ENCODE data around the gene TNPO2.

TNPO2 gene

DNA sequence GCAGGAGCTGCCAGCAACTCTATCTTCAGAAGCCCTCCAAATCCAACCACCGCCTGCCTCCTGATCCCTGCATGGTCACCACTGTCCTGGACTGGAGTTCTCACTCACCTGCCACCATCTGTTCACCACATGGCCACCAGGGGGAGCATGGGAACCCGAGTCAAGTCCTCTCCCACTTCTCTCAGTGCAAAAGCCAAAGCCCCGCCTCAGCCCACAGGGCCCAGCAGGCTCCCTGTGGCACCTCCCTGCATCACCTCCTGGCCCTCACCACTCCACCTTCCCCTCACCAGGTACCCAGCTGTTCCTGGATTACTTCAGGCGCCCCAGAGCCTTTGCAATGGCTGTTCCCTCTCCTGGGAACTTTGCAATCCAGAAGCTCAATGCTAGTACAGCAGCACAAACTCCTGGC, 47.3 kb downstream of the TNPO2 start:
- peak; percentile 66 to 85 (median 80) for DNase-seq (ENCODE audit: low read depth in 3 of 3)

DNA sequence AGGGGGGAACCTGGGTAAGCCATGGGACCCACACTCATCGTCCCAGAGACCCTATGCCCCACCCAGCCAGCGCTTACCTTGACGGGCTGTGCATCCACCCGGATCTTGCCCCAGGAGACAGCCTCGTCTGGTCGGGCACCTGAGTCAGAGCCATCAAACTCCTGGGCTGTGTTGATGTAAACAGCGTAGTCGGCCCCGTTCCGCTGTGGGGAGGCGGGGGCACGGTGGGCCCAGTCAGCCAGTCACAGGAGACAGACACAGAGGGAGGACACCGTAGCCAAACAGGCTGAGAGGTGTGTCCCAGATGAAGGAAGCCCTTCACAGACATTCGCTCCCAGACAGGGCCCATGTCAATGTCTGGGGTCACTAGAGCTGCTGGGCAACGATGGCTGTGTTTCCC, 47.8 kb downstream of the TNPO2 start:
- no peak for DNase-seq (ENCODE audit: low read depth in 3 of 3)

DNA sequence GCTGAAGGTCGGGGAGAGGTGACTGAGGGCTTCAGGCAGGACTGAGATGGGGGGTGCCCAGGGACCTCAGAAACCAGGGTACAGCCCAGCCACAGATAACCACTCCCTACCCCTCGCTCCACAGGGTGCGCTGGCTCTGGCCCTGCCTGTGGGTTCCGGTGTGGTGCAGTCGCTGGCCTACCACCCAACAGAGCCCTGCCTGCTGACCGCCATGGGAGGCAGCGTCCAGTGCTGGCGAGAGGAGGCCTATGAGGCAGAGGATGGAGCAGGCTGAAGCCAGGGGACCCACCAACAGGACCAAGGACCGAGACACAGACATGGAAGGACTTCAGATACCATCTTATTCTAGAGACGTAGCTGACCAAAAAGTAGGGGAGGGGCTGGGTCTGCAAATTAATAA, 48.3 kb downstream of the TNPO2 start:
- DNase-seq (ENCODE audit: low read depth in 3 of 3) = no peak

DNA sequence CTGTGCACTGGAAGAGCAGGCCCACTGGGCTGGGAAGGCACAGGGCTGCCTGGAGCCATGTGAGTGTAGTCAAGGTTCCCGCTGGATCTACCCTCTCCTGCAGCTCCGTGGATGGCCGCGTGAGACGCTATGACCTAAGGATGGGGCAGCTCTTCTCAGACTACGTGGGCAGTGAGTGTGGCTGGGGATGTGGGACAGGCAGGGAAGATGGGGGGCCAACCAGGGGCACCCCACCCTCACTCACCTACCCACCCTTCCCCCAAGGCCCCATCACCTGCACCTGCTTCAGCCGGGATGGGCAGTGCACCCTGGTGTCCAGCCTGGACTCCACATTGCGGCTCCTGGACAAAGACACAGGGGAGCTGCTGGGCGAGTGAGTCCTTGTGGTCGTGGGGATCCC, 51.0 kb downstream of the TNPO2 start:
- no peak for DNase-seq (ENCODE audit: low read depth in 3 of 3)

DNA sequence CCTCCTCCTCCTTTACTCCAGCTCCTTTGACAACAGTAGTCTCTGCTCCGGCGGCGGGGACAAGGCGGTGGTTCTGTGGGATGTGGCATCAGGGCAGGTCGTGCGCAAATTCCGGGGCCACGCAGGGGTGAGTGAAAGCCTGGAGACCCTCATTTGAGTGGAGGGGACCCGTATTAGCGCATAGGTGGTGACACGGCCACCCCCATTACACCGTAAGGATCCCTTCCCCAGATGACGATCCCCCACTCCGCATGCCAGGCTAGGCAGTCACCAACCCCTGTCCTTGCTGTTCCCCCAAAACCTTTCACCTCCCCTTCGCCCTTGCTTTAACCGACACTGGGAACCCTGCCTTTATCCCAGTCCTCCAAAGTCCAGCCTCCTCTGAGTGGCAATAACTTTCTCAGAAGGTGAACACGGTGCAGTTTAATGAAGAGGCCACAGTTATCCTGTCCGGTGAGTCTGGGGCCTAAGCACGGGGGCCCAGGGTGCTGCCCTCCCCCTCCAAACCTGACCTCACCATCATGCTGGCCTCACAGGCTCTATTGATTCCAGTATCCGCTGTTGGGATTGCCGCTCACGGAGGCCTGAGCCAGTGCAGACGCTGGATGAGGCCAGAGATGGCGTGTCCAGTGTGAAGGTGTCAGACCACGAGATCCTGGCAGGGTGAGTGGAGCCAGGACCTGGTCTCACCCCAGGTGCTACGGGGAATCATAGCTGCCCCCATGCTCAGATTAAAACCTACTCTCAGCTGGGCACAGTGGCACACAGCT, 53.4 kb downstream of the TNPO2 start:
- no peak for DNase-seq (ENCODE audit: low read depth in 3 of 3)

DNA sequence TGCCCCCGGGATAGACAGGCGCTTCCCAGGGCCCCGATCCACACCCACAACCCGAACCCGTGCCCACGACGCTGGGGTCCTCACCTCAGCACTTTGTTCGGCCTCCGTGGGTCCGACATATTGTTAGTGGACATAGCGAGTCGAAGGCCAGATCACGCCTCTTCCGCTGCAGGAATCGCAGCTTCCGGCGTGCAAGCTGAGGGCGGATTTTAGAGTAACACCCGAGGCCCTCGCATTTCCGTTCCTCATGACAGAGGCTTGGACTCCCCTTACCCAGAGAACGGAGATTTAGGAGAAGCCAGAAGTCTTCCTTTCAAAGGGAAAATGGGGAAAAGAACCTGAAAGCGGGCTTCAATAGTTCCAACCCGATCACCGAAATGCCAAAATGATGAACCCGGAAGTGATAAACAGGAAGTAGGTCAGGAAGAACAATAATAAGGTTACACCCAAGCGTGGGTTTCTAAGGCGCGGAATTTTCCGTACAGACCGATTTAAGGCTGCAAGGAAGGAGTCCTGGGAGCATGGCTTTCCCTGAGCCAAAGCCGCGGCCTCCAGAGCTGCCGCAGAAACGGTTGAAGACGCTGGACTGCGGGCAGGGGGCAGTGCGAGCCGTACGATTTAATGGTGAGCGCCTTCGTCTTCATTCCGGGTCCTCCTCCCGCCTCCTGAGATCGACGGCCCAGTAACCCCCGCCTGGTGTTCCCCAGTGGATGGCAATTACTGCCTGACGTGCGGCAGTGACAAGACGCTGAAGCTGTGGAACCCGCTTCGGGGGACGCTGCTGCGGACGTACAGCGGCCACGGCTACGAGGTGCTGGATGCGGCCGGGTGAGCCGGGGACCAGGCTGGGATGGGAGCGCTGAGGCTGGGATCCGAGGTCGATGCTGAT, 54.2 kb downstream of the TNPO2 start:
- DNase-seq (ENCODE audit: low read depth in 3 of 3) = peak; percentile 57 to 60 (median 57)

DNA sequence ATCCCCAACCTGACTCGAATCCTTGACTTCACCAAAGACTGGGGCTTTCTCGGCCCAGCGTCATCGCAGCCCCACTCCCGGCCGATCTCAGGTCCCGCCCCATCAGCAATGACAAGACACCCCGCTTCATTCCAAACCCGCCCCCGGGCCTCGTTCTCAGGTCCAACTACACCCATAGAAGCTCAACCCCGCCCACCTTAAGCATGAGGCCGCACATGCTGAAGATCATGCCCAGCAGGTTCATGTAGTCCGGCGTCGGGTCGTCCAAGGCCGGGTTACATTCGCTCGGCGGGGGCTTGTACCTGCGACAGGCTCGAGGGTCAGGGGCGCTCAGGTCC, 54.8 kb downstream of the TNPO2 start:
- DNase-seq (ENCODE audit: low read depth in 3 of 3) = peak; percentile 43 to 52 (median 50)

DNA sequence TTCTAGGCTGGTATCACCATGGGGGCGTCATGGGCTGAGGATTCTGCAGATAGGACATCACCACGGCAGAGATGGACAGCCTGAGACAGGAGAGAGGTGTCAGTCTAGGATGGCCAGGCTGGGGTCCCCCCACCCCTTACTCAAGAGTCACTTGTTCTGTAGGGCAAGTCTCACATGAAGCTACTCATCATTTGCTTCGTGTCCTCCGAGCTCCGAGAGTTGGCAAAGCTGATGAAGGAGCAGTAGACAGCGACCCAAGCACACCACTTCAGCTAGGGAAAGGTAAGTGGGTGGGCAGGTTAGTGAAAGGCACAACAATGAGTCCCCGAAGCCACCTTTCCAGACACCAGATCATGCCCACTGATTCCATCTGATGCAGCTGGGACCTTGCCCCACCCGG, 55.4 kb downstream of the TNPO2 start:
- no peak for DNase-seq (ENCODE audit: low read depth in 3 of 3)

DNA sequence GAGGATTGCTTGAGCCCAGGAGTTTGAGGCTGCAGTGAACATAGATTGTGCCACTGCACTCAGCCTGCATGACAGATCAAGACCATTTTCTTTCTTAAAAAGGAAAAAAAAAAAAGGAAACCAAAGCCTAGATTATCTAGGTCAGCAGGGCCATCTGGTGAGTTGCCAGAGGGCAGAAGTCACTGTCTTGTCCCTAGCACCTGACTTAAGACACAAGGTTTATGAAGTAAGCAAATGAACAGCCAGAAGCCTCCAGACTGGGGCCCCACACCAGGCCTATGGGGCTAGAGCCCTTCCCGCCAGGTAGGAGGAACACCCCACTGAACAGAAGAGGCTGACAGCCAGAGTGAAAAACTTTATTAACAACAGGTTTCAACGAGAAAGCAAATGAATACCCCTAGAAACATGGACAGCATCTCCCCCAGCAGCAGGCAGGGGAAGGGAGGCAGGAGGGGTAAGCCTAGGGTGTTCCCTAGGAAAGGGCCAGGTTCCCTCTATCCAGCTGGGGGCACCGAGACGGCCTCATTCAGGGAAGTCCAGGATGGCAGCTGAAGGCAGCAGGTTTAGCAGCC, 55.9 kb downstream of the TNPO2 start:
- no peak for DNase-seq (ENCODE audit: low read depth in 3 of 3)

DNA sequence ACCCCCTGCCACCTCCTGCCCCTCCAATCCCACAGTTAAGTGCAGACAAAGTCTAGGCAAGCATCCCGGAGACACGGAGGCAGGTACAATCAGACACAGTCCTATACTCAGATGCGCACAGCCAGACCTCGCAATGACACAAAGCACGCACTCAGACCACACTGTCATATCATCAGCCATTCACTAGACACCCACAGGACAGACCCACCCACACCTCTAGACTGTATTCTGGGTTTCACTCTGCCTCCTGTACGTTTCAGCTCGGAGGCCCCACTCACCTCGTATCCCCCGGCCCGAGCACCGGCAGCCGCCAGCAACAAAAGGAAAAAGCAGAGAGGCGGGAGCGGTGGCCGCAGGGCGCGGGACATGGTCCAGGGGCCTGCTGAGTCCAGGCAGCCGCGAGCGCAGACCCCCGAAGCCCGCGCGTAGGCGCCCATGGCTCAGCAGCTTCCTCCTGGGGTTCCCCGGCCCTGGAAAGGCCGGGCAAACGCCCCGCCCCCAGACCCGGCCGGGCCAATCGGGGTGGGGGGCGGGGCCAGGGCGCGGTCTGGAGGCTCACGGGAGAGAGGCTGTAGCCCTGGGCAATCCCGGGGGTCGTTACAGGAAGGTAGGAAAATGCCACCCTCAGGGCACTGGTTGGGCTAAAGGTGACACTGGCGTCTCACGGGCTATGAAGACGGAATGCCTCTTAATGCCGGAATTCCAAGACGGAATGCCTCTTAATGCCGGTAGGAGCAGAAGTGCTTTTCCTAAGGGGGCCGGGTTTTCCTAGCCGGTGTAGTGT, 57.3 kb downstream of the TNPO2 start, which contains the start of the genes MAN2B1 and WDR83:
Gene MAN2B1, minus strand, starts transcription at position 478 of the 784 bp plus-strand sequence. Its CDS starts 41 bp downstream, at position 437.
Gene WDR83, plus strand, starts transcription at position 543 of the 784 bp plus-strand sequence. CDS start 2,984 bp downstream, outside the sequence.
- DNase-seq (ENCODE audit: low read depth in 3 of 3) = peak; percentile 62 to 66 (median 64)

DNA sequence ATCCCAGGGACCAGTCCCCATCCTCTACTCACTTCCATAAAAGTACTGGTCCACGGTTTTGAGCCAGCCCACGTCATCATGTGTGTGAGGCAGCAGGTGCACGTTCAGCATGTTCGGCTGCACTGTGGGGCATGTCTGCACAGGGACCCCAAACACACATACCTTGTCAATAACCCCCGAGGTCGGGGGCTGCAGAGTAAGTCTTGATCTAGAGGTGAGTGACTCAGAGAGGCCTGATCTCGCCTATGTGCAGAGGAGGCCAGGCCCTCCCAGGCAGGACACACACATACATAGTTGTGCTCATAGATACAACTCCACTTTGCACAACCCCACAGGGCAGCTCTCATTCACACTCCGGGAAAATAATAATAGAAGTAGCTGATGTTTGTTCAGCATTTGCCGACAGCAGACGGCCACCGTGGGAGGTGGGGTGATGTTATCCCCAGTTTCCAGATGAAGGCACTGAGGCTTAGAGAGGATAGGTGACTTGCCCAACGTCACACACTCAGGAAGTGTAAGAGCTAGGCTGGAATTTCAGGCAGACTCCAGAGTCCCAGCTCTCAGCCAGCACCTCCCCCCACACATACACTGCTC, 58.0 kb downstream of the TNPO2 start:
- no peak for DNase-seq (ENCODE audit: low read depth in 3 of 3)

DNA sequence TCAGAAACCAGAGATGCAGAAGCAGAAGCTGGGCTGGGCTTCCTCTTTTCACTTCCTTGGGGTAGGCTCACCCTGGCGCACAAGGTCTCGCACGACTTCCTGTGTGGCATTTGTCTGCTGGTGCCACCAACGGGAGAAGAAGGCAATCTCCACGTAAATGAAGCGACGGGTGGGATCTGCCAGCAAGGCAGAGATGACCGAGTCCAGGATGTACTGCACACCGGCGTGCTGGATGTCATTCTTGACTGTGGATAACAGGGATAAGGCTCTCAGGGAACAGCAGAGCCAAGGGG, 58.5 kb downstream of the TNPO2 start:
- peak in 1 of 3 experiments; percentile 18 for DNase-seq (ENCODE audit: low read depth in 3 of 3)

DNA sequence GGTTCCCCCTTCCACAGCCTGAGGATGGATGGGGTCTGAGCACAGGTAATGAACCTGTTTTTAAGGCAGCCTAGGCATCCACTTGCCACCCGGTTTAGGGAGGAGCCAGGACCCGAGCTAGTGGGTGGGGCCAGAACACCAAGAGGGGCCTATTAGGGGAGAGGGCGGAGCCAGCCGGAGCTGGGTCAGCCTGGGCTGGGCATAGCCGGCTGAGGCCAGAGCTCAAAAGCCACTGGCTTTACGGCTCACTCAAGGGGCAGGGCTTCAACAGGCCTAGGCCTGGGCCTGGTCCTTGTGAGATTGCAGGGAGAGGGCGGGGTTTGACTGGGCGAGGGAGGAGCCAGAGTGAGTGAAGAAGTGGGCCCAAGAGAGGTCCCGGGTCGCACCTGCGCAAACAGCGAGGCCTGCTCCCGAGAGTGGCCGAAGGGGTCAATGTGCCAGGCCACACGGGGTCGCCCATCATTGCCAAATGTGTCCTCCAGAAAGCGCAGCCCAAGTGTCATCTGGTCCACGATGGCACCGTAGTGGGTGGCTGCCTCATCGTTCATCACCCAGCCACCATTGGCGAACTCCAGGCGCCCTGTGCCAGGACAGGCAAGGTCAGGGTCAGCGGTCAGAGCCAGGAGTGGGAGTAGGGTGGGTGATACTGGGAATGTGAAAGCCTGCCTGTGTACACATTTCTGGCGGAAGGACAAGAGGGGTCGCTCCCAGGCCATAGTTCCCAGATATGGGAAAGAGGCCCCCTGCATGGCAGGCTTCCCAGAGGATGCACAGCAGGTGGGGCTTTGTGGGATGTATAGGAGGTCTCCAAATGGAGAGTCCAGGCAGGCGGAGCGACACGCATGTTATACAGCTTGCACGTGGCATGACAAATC, 59.1 kb downstream of the TNPO2 start:
- DNase-seq (ENCODE audit: low read depth in 3 of 3) = no peak

DNA sequence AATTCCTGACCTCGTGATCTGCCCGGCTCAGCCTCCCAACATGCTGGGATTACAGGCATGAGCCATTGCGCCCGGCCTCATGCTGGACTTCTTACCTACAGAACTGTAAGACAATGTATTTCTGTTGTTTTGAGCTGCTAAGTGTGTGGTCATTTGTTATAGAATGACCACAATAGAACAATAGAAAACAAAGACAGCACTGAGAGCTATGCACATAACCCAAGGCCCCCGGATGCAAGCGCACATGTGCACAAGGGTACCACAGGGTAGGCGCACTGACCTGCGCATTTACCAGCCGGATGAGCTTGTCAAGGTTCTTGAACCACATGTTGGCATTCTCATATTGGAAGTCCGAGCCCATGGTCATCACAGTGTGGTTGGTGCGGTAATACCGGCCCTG, 62.8 kb downstream of the TNPO2 start:
- DNase-seq (ENCODE audit: low read depth in 3 of 3) = no peak

DNA sequence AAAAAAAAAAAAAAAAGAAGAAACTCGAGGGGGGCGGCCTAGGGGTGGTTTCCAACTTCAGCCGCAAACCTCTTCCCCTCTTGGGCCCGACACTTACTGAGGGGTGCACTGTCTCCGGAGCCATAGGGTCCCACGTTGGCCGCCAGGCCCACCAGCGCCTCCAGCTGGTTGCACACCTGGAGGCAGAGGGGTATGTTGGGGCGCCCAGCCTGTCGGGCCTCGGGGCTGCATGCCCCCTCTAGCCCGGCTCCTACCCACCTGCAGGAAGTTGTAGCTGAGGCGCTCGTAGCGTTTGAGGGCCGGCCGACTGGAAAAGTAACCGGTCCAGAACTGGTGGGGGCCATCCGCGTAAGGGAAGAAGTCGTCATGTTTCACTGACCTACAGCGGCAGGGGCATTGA, 65.8 kb downstream of the TNPO2 start:
- DNase-seq (ENCODE audit: low read depth in 3 of 3) = no peak

DNA sequence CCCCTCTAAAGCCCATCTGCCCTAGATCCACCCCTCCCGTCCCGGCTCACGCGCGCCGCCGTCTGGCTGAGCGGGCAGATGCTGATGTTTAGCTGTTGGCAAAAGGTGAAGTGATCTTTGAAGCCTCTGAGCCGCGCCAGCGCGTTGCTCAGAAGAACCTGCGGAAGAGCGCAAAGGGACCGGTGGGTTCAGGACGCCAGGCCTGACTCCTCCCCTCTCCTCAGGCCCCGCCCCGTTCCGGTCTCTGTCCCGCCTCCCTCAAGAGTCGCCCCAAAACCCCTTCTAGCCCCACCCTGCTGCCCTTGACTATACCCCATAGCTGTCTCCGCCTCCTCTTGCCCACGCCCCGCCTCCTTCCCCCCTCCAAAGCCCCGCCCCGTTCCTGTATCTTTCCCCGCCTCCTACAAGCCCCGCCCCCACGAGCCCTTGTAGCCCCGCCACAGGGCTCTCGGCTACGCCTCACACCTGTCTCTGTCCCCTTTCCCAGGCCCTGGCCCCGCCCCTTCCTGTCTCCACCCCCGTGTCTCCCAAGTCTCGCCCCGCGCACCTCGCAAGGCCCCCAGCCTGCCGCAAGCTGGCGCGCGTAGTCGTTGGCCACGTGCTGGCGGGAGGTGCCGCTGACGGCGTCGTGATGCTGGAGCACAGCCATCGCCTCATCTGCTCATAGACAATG, 66.7 kb downstream of the TNPO2 start:
- DNase-seq (ENCODE audit: low read depth in 3 of 3) = no peak

DNA sequence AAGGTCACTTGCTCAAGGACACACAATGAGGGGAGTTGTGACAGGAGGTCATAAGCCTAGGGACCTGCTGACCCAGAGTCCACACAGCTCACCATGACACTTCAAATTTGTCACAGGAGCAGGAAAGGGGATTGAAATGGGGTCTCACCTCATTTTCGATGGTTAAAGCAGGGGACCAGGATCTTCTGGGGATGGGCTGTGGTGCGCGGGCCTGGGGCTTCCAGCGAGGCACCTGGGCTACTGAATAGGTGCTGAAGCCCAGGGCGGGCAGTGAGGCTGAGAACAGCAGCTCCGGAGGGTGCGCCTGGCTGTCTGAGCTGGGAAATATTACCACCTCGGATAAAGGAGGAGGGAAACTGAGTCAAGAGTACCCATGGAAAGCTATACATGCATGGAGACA, 68.2 kb downstream of the TNPO2 start:
- no peak for DNase-seq (ENCODE audit: low read depth in 3 of 3)

DNA sequence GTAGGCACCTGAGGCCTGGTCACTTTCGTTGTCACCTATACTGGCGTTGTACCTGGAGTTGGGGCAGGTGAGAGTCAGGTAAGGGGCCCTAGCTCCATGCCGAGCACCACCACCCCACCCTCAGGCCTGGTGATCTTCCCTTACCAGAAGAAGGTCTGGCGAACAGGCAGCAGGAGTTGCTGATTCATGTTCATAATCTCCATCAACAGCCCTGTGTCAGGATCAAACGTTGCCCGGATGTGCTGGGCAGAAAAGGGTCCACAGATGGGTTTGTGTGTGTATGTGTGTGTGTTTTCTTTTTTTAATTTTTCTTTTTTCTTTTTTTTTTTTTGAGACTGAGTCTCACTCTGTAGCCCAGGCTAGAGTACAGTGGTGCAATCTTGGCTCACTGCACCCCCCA, 71.5 kb downstream of the TNPO2 start:
- no peak for DNase-seq (ENCODE audit: low read depth in 3 of 3)

DNA sequence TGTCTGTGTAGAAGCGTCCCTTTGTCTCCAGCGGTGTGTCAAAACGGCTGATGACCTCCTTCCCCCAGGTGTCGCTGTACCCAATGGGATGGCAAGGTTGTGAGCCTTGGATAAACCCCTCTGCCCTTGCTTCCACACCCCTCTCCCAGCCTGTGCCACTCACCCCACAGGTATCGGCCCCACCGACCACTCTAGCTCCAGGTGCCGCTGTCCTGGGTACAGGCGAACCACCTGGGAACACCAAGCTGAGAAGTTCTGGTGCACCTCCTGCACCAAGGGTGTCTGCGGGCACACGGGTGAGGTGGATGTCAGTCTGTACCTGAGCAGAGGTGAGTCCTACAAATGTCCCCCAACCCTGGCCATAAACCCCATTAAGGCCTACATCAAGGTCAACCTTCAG, 73.8 kb downstream of the TNPO2 start:
- no peak for DNase-seq (ENCODE audit: low read depth in 3 of 3)
